GM18502 (cell line): ENCODE data around the gene MEIS2.
A peak's percentile ranks its signal among the peaks of the same experiment; 100 is the strongest.

Experiments
- ATAC-seq: cut with Tn5 transposase; IDR thresholded peaks from one replicate; pipeline ENCODE4 v1.9.1; 2021; ENCODE audit warnings: mild to moderate bottlenecking; ENCODE audit not compliant: unreplicated experiment, poor library complexity

Gene MEIS2

GRCh38 chr15:37100109-37100965 lies at the start of gene MEIS2:
Gene MEIS2 (minus strand): TSS chr15:37100549. CDS start chr15:37099466, 1,083 bp downstream.
- peak; percentile 42 for ATAC-seq

GRCh38 chr15:37149146-37149545 lies 48.8 kb upstream of the MEIS2 start:
- ATAC-seq: no peak

GRCh38 chr15:37148714-37149113 lies 48.4 kb upstream of the MEIS2 start:
- no peak for ATAC-seq

- no peak for ATAC-seq
These were observed 43.0 kb upstream of the MEIS2 start for GRCh38 chr15:37143351-37143750.

- ATAC-seq: no peak
These were observed 42.0 kb upstream of the MEIS2 start for GRCh38 chr15:37142371-37142770.

GRCh38 chr15:37140531-37141058 lies 40.2 kb upstream of the MEIS2 start:
- ATAC-seq: no peak

GRCh38 chr15:37138591-37139215 lies 38.4 kb upstream of the MEIS2 start:
- no peak for ATAC-seq

GRCh38 chr15:37137221-37137620 lies 36.9 kb upstream of the MEIS2 start:
- no peak for ATAC-seq

GRCh38 chr15:37136666-37137065 lies 36.3 kb upstream of the MEIS2 start:
- ATAC-seq: no peak

GRCh38 chr15:37135225-37135624 lies 34.9 kb upstream of the MEIS2 start:
- peak; percentile 76 for ATAC-seq

- peak; percentile 60 for ATAC-seq
These were observed 34.4 kb upstream of the MEIS2 start for GRCh38 chr15:37134699-37135131.

- ATAC-seq: no peak
These were observed 33.9 kb upstream of the MEIS2 start for GRCh38 chr15:37134244-37134643.

GRCh38 chr15:37133602-37134001 lies 33.3 kb upstream of the MEIS2 start:
- no peak for ATAC-seq

GRCh38 chr15:37132826-37133417 lies 32.6 kb upstream of the MEIS2 start:
- ATAC-seq: no peak

- ATAC-seq: no peak
These were observed 31.3 kb upstream of the MEIS2 start for GRCh38 chr15:37131621-37132020.

- ATAC-seq: no peak
These were observed 30.0 kb upstream of the MEIS2 start for GRCh38 chr15:37130356-37130755.

- ATAC-seq: no peak
These were observed 24.8 kb upstream of the MEIS2 start for GRCh38 chr15:37125143-37125542.

- ATAC-seq: no peak
These were observed 24.0 kb upstream of the MEIS2 start for GRCh38 chr15:37124331-37124730.

- no peak for ATAC-seq
These were observed 22.4 kb upstream of the MEIS2 start for GRCh38 chr15:37122703-37123102.

- ATAC-seq: no peak
These were observed 21.1 kb upstream of the MEIS2 start for GRCh38 chr15:37121492-37121891.

GRCh38 chr15:37117030-37117429 lies 16.7 kb upstream of the MEIS2 start:
- no peak for ATAC-seq
